Stimulated activated CD4-positive, alpha-beta T cell treated with anti-CD3 and anti-CD28 coated beads, Interleukin-15, amount 100 ng/mL, for 24 hours (primary cell): Measurements from ENCODE around the gene POU5F2.

Experiments used
- DNase-seq: peaks from one replicate; pipeline ENCODE4 v3.0.0-alpha.2; 2020

The POU5F2 gene

GRCh38 chr5:93715327-93715726 is 26.1 kb downstream of the POU5F2 start:
- DNase-seq, result no peak

- DNase-seq, result no peak
Observed at GRCh38 chr5:93708442-93708841, 33.0 kb downstream of the POU5F2 start.

GRCh38 chr5:93705896-93706295 is 35.5 kb downstream of the POU5F2 start:
- DNase-seq, result no peak

GRCh38 chr5:93704996-93705395 is 36.4 kb downstream of the POU5F2 start:
- DNase-seq, result no peak

GRCh38 chr5:93691997-93692396 is 49.4 kb downstream of the POU5F2 start:
- no peak for DNase-seq
